HEK293T (cell line): ENCODE measurements around the gene DLG2.

Experiments
- BHLHE40 ChIP-seq: fragments of 450-650 bp; IDR thresholded peaks from 2 replicates; pipeline ENCODE4 v1.6.1; 2016; ENCODE audit warnings: mild to moderate bottlenecking, moderate library complexity, borderline replicate concordance
- CTBP1 ChIP-seq: fragments of 450-650 bp; IDR thresholded peaks from 2 replicates; pipeline ENCODE4 v1.6.1; 2016; ENCODE audit warnings: borderline replicate concordance
- ELF4 ChIP-seq: fragments of 450-650 bp; IDR thresholded peaks from 2 replicates; pipeline ENCODE4 v1.6.1; 2017; ENCODE audit warnings: antibody characterized with exemption
- FOXA1 ChIP-seq: fragments of 450-650 bp; IDR thresholded peaks from 2 replicates; pipeline ENCODE4 v1.6.1; 2016; ENCODE audit warnings: mild to moderate bottlenecking
- FOXK2 ChIP-seq: fragments of 450-650 bp; IDR thresholded peaks from 2 replicates; pipeline ENCODE4 v1.6.1; 2016; ENCODE audit warnings: mild to moderate bottlenecking
- FOXM1 ChIP-seq: fragments of 450-650 bp; IDR thresholded peaks from 2 replicates; pipeline ENCODE4 v1.6.1; 2017; ENCODE audit warnings: mild to moderate bottlenecking, borderline replicate concordance
- HDGF ChIP-seq: fragments of 450-650 bp; IDR thresholded peaks from 2 replicates; pipeline ENCODE4 v1.6.1; 2017; ENCODE audit warnings: antibody characterized with exemption, borderline replicate concordance
- NFRKB ChIP-seq: fragments of 450-650 bp; IDR thresholded peaks from 2 replicates; pipeline ENCODE4 v1.6.1; 2016; ENCODE audit warnings: mild to moderate bottlenecking, moderate library complexity
- PKNOX1 ChIP-seq: fragments of 450-650 bp; IDR thresholded peaks from 2 replicates; pipeline ENCODE4 v1.6.1; 2016
- SP1 ChIP-seq: fragments of 450-650 bp; IDR thresholded peaks from 2 replicates; pipeline ENCODE4 v1.6.1; 2017
- SUZ12 ChIP-seq: fragments of 450-650 bp; IDR thresholded peaks from 2 replicates; pipeline ENCODE4 v1.6.1; 2016; ENCODE audit warnings: mild to moderate bottlenecking
- TARDBP ChIP-seq: fragments of 450-650 bp; IDR thresholded peaks from 2 replicates; pipeline ENCODE4 v1.6.1; 2016
- ZNF384 ChIP-seq: fragments of 450-650 bp; IDR thresholded peaks from 2 replicates; pipeline ENCODE4 v1.6.1; 2016

DNA sequence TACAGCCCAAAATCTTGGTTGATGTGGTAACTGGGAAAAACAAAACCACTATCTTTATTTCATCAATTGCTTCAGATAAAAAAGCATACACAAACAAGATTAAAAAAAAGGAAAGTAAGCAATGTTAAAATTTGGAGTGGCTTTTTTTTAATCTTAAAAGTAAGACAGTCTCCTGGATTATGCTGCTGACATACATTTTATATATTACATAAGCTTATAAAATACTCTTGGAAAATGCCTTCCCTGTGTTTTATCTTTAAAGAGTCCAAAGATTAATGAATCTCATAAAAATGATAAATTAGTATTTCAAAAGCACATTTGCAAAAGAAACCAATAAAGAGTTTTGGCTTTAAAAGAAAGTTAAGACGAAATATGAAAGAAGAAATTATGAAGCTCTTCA, 132.7 kb downstream of the DLG2 start:
- TF ChIP-seq ELF4: no peak
- no peak for TF ChIP-seq FOXM1
- no peak for TF ChIP-seq FOXA1
- TF ChIP-seq FOXK2: no peak
- TF ChIP-seq PKNOX1: no peak
- no peak for TF ChIP-seq BHLHE40
- no peak for TF ChIP-seq SUZ12
- TF ChIP-seq CTBP1: no peak
- TF ChIP-seq TARDBP: no peak
- no peak for TF ChIP-seq SP1
- no peak for TF ChIP-seq NFRKB
- no peak for TF ChIP-seq HDGF
- no peak for TF ChIP-seq ZNF384
